OCI-LY7 (cell line): Measurements from ENCODE around the gene KCNJ14. TPM values are rescaled to one million over a fixed set of nuclear protein-coding genes. Genes with fewer than 3 reads are reported as not detected.

Source experiments
- BruUV-seq: library from RNA; stranded (reverse); fragments of 400-500 nt; replicated peaks from 2 replicates; lab custom pipeline; 2021; lab: Mats Ljungman, UMichigan
- CTCF ChIA-PET: fragments of 300-600 bp; sonication (Branson Sonifier 250); formaldehyde crosslinking; loops from one replicate; lab custom pipeline; 2022; ENCODE audit warnings: antibody characterized with exemption; ENCODE audit not compliant: unreplicated experiment; lab: Charles Lee
- POLR2A ChIA-PET: fragments of 300-600 bp; sonication (Branson Sonifier 250); formaldehyde crosslinking; loops from one replicate; lab custom pipeline; 2022; ENCODE audit warnings: antibody characterized with exemption; lab: Charles Lee
- DNase-seq: peaks from one replicate; pipeline ENCODE4 v3.0.0-alpha.2; 2015; ENCODE audit warnings: low spot score
- H2AFZ ChIP-seq: fragments of 200-600 bp; sonication (generic), shearing (Covaris generic); 2 replicates; pipeline ENCODE4 v1.6.1; 2014; ENCODE audit warnings: mild to moderate bottlenecking, antibody characterized with exemption, low read length, moderate library complexity
- H3K27ac ChIP-seq: fragments of 200-600 bp; sonication (generic); 2 replicates; pipeline ENCODE4 v1.5.1; 2014; ENCODE audit warnings: mixed run types, low read depth, mild to moderate bottlenecking, moderate library complexity, low read length, inconsistent platforms; ENCODE audit not compliant: poor library complexity, severe bottlenecking
- H3K36me3 ChIP-seq: fragments of 200-600 bp; sonication (generic); 2 replicates; pipeline ENCODE4 v1.6.1; 2014; ENCODE audit warnings: mild to moderate bottlenecking, antibody characterized with exemption, low read length, moderate library complexity, mixed read lengths; ENCODE audit not compliant: insufficient read depth
- H3K4me1 ChIP-seq: fragments of 200-600 bp; sonication (generic); 2 replicates; pipeline ENCODE4 v1.5.1; 2014; ENCODE audit warnings: mild to moderate bottlenecking, low read length; ENCODE audit not compliant: insufficient read depth, poor library complexity, severe bottlenecking
- H3K4me2 ChIP-seq: fragments of 200-600 bp; sonication (generic); 2 replicates; pipeline ENCODE4 v1.6.1; 2014; ENCODE audit warnings: mild to moderate bottlenecking, low read length
- H3K4me3 ChIP-seq: fragments of 200-600 bp; sonication (generic); 2 replicates; pipeline ENCODE4 v1.5.1; 2014; ENCODE audit warnings: mild to moderate bottlenecking, low read depth, low read length; ENCODE audit not compliant: poor library complexity, severe bottlenecking
- H3K79me2 ChIP-seq: fragments of 200-600 bp; sonication (generic); 2 replicates; pipeline ENCODE4 v1.6.1; 2016; ENCODE audit warnings: low read depth, mild to moderate bottlenecking, low read length, moderate library complexity, mixed read lengths; ENCODE audit not compliant: insufficient read depth
- H3K9me2 ChIP-seq: fragments of 200-600 bp; sonication (generic); 2 replicates; pipeline ENCODE4 v1.6.1; 2016; ENCODE audit warnings: mild to moderate bottlenecking, low read length, mixed read lengths; ENCODE audit not compliant: insufficient read depth
- H3K9me3 ChIP-seq: fragments of 200-600 bp; sonication (generic); 2 replicates; pipeline ENCODE4 v1.6.1; 2014; ENCODE audit warnings: mild to moderate bottlenecking, mixed run types, low read length, mixed read lengths
- H4K20me1 ChIP-seq: fragments of 200-600 bp; sonication (generic); 2 replicates; pipeline ENCODE4 v1.6.1; 2014; ENCODE audit warnings: mild to moderate bottlenecking, antibody characterized with exemption, low read length, moderate library complexity, mixed read lengths; ENCODE audit not compliant: insufficient read depth
- EZH2phosphoT487 ChIP-seq: fragments of 200-600 bp; sonication (generic); IDR thresholded peaks from 2 replicates; pipeline ENCODE4 v1.6.1; 2018; ENCODE audit warnings: low read depth, borderline replicate concordance, mild to moderate bottlenecking, mixed run types, antibody characterized with exemption, low read length, moderate library complexity, mixed read lengths
- intact Hi-C: fragments of 100-400 bp; cut with micrococcal nuclease; formaldehyde crosslinking; loops from one replicate; pipeline ENCODE4 v1.10.0; 2022; ENCODE audit not compliant: unreplicated experiment
- total RNA-seq, 2 experiments: library from RNA; depleted of rRNA in 1 of 2; stranded (reverse); fragments of >200 nt in 1 of 2; shearing (Covaris generic) in 1 of 2; gene quantifications; 2 replicates each; pipeline ENCODE4 v1.2.3, GENCODE V29; 2014 to 2022
- TF ChIP-seq, protein P1 (sequence below): fragments of 200-600 bp; sonication (generic); conservative IDR thresholded peaks from 2 replicates; pipeline ENCODE4 v1.5.1; 2014; ENCODE audit warnings: mild to moderate bottlenecking, antibody characterized with exemption, low read length, moderate library complexity, mixed read lengths

KCNJ14 gene
- total RNA-seq, 2 experiments from 2014 or later = 0.85 to 2.6 TPM

DNA sequence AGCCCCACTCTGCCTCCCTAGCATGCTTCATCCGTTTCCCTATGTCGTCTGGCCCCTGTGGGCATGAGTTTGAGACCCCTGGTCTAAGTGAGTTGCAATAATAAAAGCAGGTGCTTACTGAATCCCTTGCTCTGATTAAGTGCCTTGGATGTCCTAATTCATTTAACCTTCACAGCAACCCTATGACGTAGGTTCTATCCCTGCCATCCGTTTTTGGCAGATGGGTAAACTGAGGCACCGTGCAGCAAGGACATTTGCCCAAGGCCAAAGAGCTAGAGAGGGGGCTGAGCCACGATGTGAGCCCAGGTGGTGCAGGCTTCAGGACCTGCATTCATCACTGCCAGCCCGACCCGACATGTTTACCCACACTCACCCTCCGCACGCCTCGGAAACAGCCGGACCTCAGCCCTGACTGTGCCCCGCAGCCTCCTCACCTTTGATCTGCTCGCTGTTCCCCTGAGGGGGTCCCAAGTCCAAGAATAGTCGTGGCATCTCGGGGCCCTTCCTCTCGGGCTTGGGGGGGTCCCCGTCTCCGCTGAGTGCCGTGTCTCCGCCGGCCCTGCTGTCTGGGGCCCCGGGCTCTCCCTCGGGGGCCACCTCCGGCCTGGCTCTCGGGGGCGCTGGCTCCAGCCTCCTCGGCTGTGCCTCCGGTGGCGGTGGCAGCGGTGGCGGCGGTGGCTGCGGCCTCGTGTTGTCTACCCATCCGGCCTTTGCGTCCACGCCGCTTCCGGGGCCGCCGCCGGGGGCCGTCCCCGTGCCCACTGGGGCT is 41.8 kb downstream of the KCNJ14 start:
- Histone ChIP-seq H3K4me3 (no peak overlapping the region), H3K4me2 (no peak overlapping the region), H3K79me2 (no peaks in the 10 kb centered on the region), H3K4me1 (peaks cover 20% of the 10 kb centered on the region), H2AFZ (no peak overlapping the region), H4K20me1 (no peaks in the 10 kb centered on the region), H3K36me3 (no peaks in the 10 kb centered on the region), H3K27ac (no peak overlapping the region), H3K9me2 (no peaks in the 10 kb centered on the region), H3K9me3 (no peaks in the 10 kb centered on the region)
- ChIA-PET POLR2A (no interaction called here), CTCF (no interaction called here)
- no TSS peak for BruUV-seq
- intact Hi-C loops = no loop called here
- DNase-seq = no peak
- TF ChIP-seq, protein P1, sequence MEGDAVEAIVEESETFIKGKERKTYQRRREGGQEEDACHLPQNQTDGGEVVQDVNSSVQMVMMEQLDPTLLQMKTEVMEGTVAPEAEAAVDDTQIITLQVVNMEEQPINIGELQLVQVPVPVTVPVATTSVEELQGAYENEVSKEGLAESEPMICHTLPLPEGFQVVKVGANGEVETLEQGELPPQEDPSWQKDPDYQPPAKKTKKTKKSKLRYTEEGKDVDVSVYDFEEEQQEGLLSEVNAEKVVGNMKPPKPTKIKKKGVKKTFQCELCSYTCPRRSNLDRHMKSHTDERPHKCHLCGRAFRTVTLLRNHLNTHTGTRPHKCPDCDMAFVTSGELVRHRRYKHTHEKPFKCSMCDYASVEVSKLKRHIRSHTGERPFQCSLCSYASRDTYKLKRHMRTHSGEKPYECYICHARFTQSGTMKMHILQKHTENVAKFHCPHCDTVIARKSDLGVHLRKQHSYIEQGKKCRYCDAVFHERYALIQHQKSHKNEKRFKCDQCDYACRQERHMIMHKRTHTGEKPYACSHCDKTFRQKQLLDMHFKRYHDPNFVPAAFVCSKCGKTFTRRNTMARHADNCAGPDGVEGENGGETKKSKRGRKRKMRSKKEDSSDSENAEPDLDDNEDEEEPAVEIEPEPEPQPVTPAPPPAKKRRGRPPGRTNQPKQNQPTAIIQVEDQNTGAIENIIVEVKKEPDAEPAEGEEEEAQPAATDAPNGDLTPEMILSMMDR = no peak
- no peak for TF ChIP-seq EZH2phosphoT487

- Histone ChIP-seq H3K4me3 (no peak overlapping the region), H3K27ac (no peak overlapping the region), H3K4me2 (no peak overlapping the region), H4K20me1 (no peaks in the 10 kb centered on the region), H3K79me2 (no peaks in the 10 kb centered on the region), H3K4me1 (peaks cover 20% of the 10 kb centered on the region), H3K9me3 (no peaks in the 10 kb centered on the region), H2AFZ (no peak overlapping the region), H3K36me3 (no peaks in the 10 kb centered on the region), H3K9me2 (no peaks in the 10 kb centered on the region)
- no peak for TF ChIP-seq EZH2phosphoT487
- TF ChIP-seq, protein P1 = no peak
- BruUV-seq = no TSS peak
- ChIA-PET POLR2A (no interaction called here), CTCF (no interaction called here)
- DNase-seq = no peak
- intact Hi-C loops = no loop called here
Observed at GRCh38 chr19:48497728-48498594, 42.6 kb downstream of the KCNJ14 start.
